HG03139 (cell line): ENCODE measurements around the gene LMBRD1.

Experiments used
- ATAC-seq: cut with Tn5 transposase; IDR thresholded peaks from one replicate; pipeline ENCODE4 v1.9.1; 2021; ENCODE audit not compliant: unreplicated experiment

LMBRD1 gene

GRCh38 chr6:69643688-69644087 lies 153.1 kb downstream of the LMBRD1 start:
- ATAC-seq, result no peak

- ATAC-seq, result no peak
Observed at GRCh38 chr6:69632932-69633331, 163.9 kb downstream of the LMBRD1 start.

GRCh38 chr6:69631552-69632346 lies 165.1 kb downstream of the LMBRD1 start:
- no peak for ATAC-seq

- no peak for ATAC-seq
Observed at GRCh38 chr6:69630767-69631166, 166.0 kb downstream of the LMBRD1 start.

GRCh38 chr6:69627625-69628024 lies 169.2 kb downstream of the LMBRD1 start:
- ATAC-seq, result no peak

- ATAC-seq, result no peak
Observed at GRCh38 chr6:69624944-69625343, 171.9 kb downstream of the LMBRD1 start.
